Right atrium auricular region (tissue), 2 donors: ENCODE measurements around the gene SUSD4. TPM values are rescaled to one million over a fixed set of nuclear protein-coding genes. Genes with fewer than 3 reads are reported as not detected.

Experiments used
- DNase-seq: peaks from one replicate; pipeline ENCODE4 v3.0.0-alpha.2; 2019; ENCODE audit warnings: low spot score
- H3K27ac ChIP-seq, 2 donors: fragments of 200-600 bp; sonication (generic); 1 replicate in 1 of 2; 2 replicates in 1 of 2; pipeline ENCODE4 v1.5.1; 2016 to 2019
- H3K27me3 ChIP-seq, 2 donors: fragments of 200-600 bp; sonication (generic); one replicate each; pipeline versions ENCODE4 v1.5.1 to v1.6.0; 2017 to 2019
- H3K36me3 ChIP-seq: fragments of 200-600 bp; sonication (generic); one replicate; pipeline ENCODE4 v1.5.1; 2016
- H3K4me1 ChIP-seq, 2 donors: fragments of 200-600 bp; sonication (generic); one replicate each; pipeline versions ENCODE4 v1.5.1 to v1.6.0; 2017 to 2019
- H3K4me3 ChIP-seq, 2 donors: fragments of 200-600 bp; sonication (generic); 1 replicate in 1 of 2; 2 replicates in 1 of 2; pipeline ENCODE4 v1.5.1; 2017 to 2019; ENCODE audit warnings: mild to moderate bottlenecking in 1 of 2, moderate library complexity in 1 of 2
- H3K9me3 ChIP-seq, 2 donors: fragments of 200-600 bp; sonication (generic); one replicate each; pipeline ENCODE4 v1.5.1; 2019
- CTCF ChIP-seq, 2 donors: fragments of 200-600 bp; sonication (generic); IDR thresholded peaks; one replicate each; pipeline ENCODE4 v1.5.1; 2019; ENCODE audit warnings: antibody characterized with exemption in 2 of 2
- total RNA-seq, 2 donors: library from RNA; depleted of rRNA; stranded (reverse); fragments of >200 nt; gene quantifications; one replicate each; pipeline ENCODE4 v1.1.0, GENCODE V29; 2016

The SUSD4 gene
- total RNA-seq, 2 donors from 2014 or later, result 8.9 to 17.7 TPM

- no peaks in the 10 kb centered on the region for H3K36me3 ChIP-seq
Observed at GRCh38 chr1:223353939-223354338, 10.0 kb downstream of the SUSD4 start.

GRCh38 chr1:223352944-223353343, 11.0 kb downstream of the SUSD4 start:
- no peaks in the 10 kb centered on the region for H3K9me3 ChIP-seq
- H3K27me3 ChIP-seq, result no peaks in the 10 kb centered on the region

More at GRCh38 chr1:223353939-223354338, 10.0 kb downstream of the SUSD4 start:
- no peak for TF ChIP-seq CTCF (IDR thresholded peaks at IDR 0.05)
- Histone ChIP-seq H3K27ac (no peak overlapping the region), H3K4me1 (no peaks in the 10 kb centered on the region), H3K27me3 (no peaks in the 10 kb centered on the region), H3K4me3 (no peak overlapping the region), H3K9me3 (no peaks in the 10 kb centered on the region)
- no peak for DNase-seq

GRCh38 chr1:223350361-223350908, 13.5 kb downstream of the SUSD4 start:
- no peak for TF ChIP-seq CTCF (IDR thresholded peaks at IDR 0.05)
- Histone ChIP-seq H3K9me3 (no peaks in the 10 kb centered on the region), H3K4me3 (no peak overlapping the region), H3K36me3 (no peaks in the 10 kb centered on the region), H3K27ac (no peak overlapping the region), H3K4me1 (no peaks in the 10 kb centered on the region), H3K27me3 (no peaks in the 10 kb centered on the region)
- DNase-seq, result no peak

More at GRCh38 chr1:223352944-223353343, 11.0 kb downstream of the SUSD4 start:
- Histone ChIP-seq H3K36me3 (no peaks in the 10 kb centered on the region), H3K27ac (no peak overlapping the region), H3K4me1 (no peaks in the 10 kb centered on the region), H3K4me3 (no peak overlapping the region)
- DNase-seq, result no peak
- no peak for TF ChIP-seq CTCF (IDR thresholded peaks at IDR 0.05)

- no peak overlapping the region for H3K27ac ChIP-seq
- no peaks in the 10 kb centered on the region for H3K9me3 ChIP-seq
- no peaks in the 10 kb centered on the region for H3K27me3 ChIP-seq
- no peak for TF ChIP-seq CTCF (IDR thresholded peaks at IDR 0.05)
- peaks cover 0 to 9% of the 10 kb centered on the region in 2 donors for H3K4me1 ChIP-seq
- no peak overlapping the region for H3K4me3 ChIP-seq
- no peaks in the 10 kb centered on the region for H3K36me3 ChIP-seq
- DNase-seq, result no peak
Observed at GRCh38 chr1:223349241-223349640, 14.7 kb downstream of the SUSD4 start.

- TF ChIP-seq CTCF (IDR thresholded peaks at IDR 0.05), result no peak
- no peak for DNase-seq
- Histone ChIP-seq H3K27me3 (no peaks in the 10 kb centered on the region), H3K4me3 (no peak overlapping the region), H3K4me1 (peaks cover 0 to 17% of the 10 kb centered on the region in 2 donors), H3K36me3 (no peaks in the 10 kb centered on the region), H3K9me3 (no peaks in the 10 kb centered on the region), H3K27ac (no peak overlapping the region)
Observed at GRCh38 chr1:223348439-223348838, 15.5 kb downstream of the SUSD4 start.

GRCh38 chr1:223347583-223347982, 16.4 kb downstream of the SUSD4 start:
- Histone ChIP-seq H3K9me3 (no peaks in the 10 kb centered on the region), H3K27me3 (no peaks in the 10 kb centered on the region), H3K4me1 (peaks cover 0 to 22% of the 10 kb centered on the region in 2 donors), H3K36me3 (no peaks in the 10 kb centered on the region), H3K4me3 (no peak overlapping the region), H3K27ac (no peak overlapping the region)
- no peak for TF ChIP-seq CTCF (IDR thresholded peaks at IDR 0.05)
- DNase-seq, result no peak
